ENCODE measurements around the gene PPP1R13B.
"Not testable (repeated sequence)": the region's sequence is repeated elsewhere in the genome, so short reads cannot be mapped to it uniquely, and the experiment has no call there.

PPP1R13B gene

GRCh38 chr14:103830511-103831270 is 16.7 kb downstream of the PPP1R13B start:
- no peak for DNase-seq

- no peak for DNase-seq
These were observed 18.9 kb downstream of the PPP1R13B start for GRCh38 chr14:103828315-103828967.

GRCh38 chr14:103825101-103825500 is 22.3 kb downstream of the PPP1R13B start:
- DNase-seq = no peak

- no peak for DNase-seq
These were observed 26.5 kb downstream of the PPP1R13B start for GRCh38 chr14:103820908-103821307.

- DNase-seq = no peak
These were observed 27.0 kb downstream of the PPP1R13B start for GRCh38 chr14:103820382-103820781.

- DNase-seq = peak; percentile 65
These were observed 27.7 kb downstream of the PPP1R13B start for GRCh38 chr14:103819503-103820307.

- DNase-seq = no peak
These were observed 28.5 kb downstream of the PPP1R13B start for GRCh38 chr14:103818870-103819269.

- DNase-seq = no peak
These were observed 29.0 kb downstream of the PPP1R13B start for GRCh38 chr14:103818422-103818821.

- DNase-seq = no peak
These were observed 29.8 kb downstream of the PPP1R13B start for GRCh38 chr14:103817595-103817994.

- DNase-seq = no peak
These were observed 30.4 kb downstream of the PPP1R13B start for GRCh38 chr14:103816991-103817390.

GRCh38 chr14:103815253-103815652 is 32.1 kb downstream of the PPP1R13B start:
- no peak for DNase-seq

GRCh38 chr14:103811189-103811588 is 36.2 kb downstream of the PPP1R13B start:
- no peak for DNase-seq

GRCh38 chr14:103808403-103809001 is 38.9 kb downstream of the PPP1R13B start:
- peak; percentile 69 for DNase-seq

- no peak for DNase-seq
These were observed 40.6 kb downstream of the PPP1R13B start for GRCh38 chr14:103806805-103807204.

- no peak for DNase-seq
These were observed 41.7 kb downstream of the PPP1R13B start for GRCh38 chr14:103805708-103806107.

GRCh38 chr14:103803661-103804060 is 43.7 kb downstream of the PPP1R13B start:
- DNase-seq = no peak

- no peak for DNase-seq
These were observed 45.0 kb downstream of the PPP1R13B start for GRCh38 chr14:103802356-103802755.

GRCh38 chr14:103801459-103801858 is 45.9 kb downstream of the PPP1R13B start:
- peak; percentile 8 for DNase-seq

- not testable (repeated sequence) for DNase-seq
These were observed 54.2 kb downstream of the PPP1R13B start for GRCh38 chr14:103793192-103793591.

- no peak for DNase-seq
These were observed 59.3 kb downstream of the PPP1R13B start for GRCh38 chr14:103788086-103788485.

GRCh38 chr14:103782376-103782775 is 65.0 kb downstream of the PPP1R13B start:
- no peak for DNase-seq

- not testable (repeated sequence) for DNase-seq
These were observed 71.1 kb downstream of the PPP1R13B start for GRCh38 chr14:103776319-103776718.

GRCh38 chr14:103775506-103775905 is 71.9 kb downstream of the PPP1R13B start:
- DNase-seq = no peak

Measured in NCI-H345 (cell line).